HCT116 (cell line): Measurements from ENCODE around the gene GUCA1C.

Source experiments
- CTCF ChIP-seq, 3 experiments: fragments of 200-600 bp in 1 of 3; sonication (generic) in 1 of 3; IDR thresholded peaks in 2 of 3; conservative IDR thresholded peaks in 1 of 3; 2 replicates each; pipeline ENCODE4 v1.5.1; 2012 to 2017; ENCODE audit warnings: low read depth in 2 of 3, low read length in 2 of 3, antibody characterized with exemption in 1 of 3, borderline replicate concordance in 1 of 3, control low read depth in 1 of 3, mild to moderate bottlenecking in 1 of 3, mixed read lengths in 1 of 3, mixed run types in 1 of 3, moderate library complexity in 1 of 3; ENCODE audit not compliant: insufficient read depth in 1 of 3
- ELF1 ChIP-seq: IDR thresholded peaks from 2 replicates; pipeline ENCODE4 v1.6.1; 2012; ENCODE audit warnings: low read depth, borderline replicate concordance
- EZH2phosphoT487 ChIP-seq: fragments of 200-600 bp; IDR thresholded peaks from 2 replicates; pipeline ENCODE4 v1.6.1; 2018; ENCODE audit warnings: antibody characterized with exemption, borderline replicate concordance
- JUND ChIP-seq: IDR thresholded peaks from 2 replicates; pipeline ENCODE4 v1.6.1; 2012
- MAX ChIP-seq: IDR thresholded peaks from 2 replicates; pipeline ENCODE4 v1.6.1; 2012
- POLR2A ChIP-seq: IDR thresholded peaks from 2 replicates; pipeline ENCODE4 v1.7.0; 2011; ENCODE audit warnings: borderline replicate concordance; ENCODE audit not compliant: insufficient read depth, insufficient read length; ENCODE audit errors: extremely low read depth
- POLR2AphosphoS5 ChIP-seq: IDR thresholded peaks from 2 replicates; pipeline ENCODE4 v1.6.1; 2011; ENCODE audit warnings: mild to moderate bottlenecking, low read depth, low read length, moderate library complexity
- RAD21 ChIP-seq: IDR thresholded peaks from 2 replicates; pipeline ENCODE4 v1.6.1; 2012; ENCODE audit warnings: low read depth, mild to moderate bottlenecking
- SP1 ChIP-seq: IDR thresholded peaks from 2 replicates; pipeline ENCODE4 v1.6.1; 2012; ENCODE audit warnings: low read depth
- TCF7L2 ChIP-seq: IDR thresholded peaks from 2 replicates; pipeline ENCODE4 v1.7.0; 2011; ENCODE audit warnings: borderline replicate concordance, inconsistent platforms; ENCODE audit not compliant: insufficient read depth, insufficient read length; ENCODE audit errors: extremely low read depth
- ZBTB33 ChIP-seq: IDR thresholded peaks from 2 replicates; pipeline ENCODE4 v1.6.1; 2011; ENCODE audit warnings: mild to moderate bottlenecking, low read length, moderate library complexity; ENCODE audit not compliant: insufficient replicate concordance; ENCODE audit errors: extremely low read depth
- ZFX ChIP-seq: fragments of 450-650 bp; IDR thresholded peaks from 2 replicates; pipeline ENCODE4 v1.6.1; 2017

GRCh38 chr3:108879915-108880314 lies 73.8 kb downstream of the GUCA1C start:
- TF ChIP-seq RAD21 = no peak
- TF ChIP-seq CTCF (IDR thresholded peaks at IDR 0.05 in 2 of 3, conservative IDR thresholded peaks at IDR 0.05 in 1 of 3; ENCODE audit: borderline replicate concordance in 1 of 3, insufficient read depth in 1 of 3, low read depth in 2 of 3, low read length in 2 of 3) = no peak
- no peak for TF ChIP-seq POLR2AphosphoS5
- TF ChIP-seq POLR2A = no peak
- TF ChIP-seq MAX = no peak
- TF ChIP-seq JUND = no peak
- TF ChIP-seq ELF1 = no peak
- no peak for TF ChIP-seq TCF7L2
- no peak for TF ChIP-seq SP1
- TF ChIP-seq ZBTB33 = no peak
- no peak for TF ChIP-seq EZH2phosphoT487
- no peak for TF ChIP-seq ZFX
